ENCODE measurements around the gene LDLRAD3.
"Not testable (repeated sequence)": the region's sequence is repeated elsewhere in the genome, so short reads cannot be mapped to it uniquely, and the experiment has no call there.

The LDLRAD3 gene

GRCh38 chr11:35943713-35944502 lies at the start of gene LDLRAD3:
Gene LDLRAD3, plus strand, starts transcription at chr11:35944062. Its CDS starts 37 bp downstream, at chr11:35944099.
- peak; percentile 57 for DNase-seq

GRCh38 chr11:35897019-35897418 lies 46.8 kb upstream of the LDLRAD3 start:
- no peak for DNase-seq

GRCh38 chr11:35902961-35903360 lies 40.9 kb upstream of the LDLRAD3 start:
- DNase-seq = no peak

GRCh38 chr11:35905646-35906276 lies 38.1 kb upstream of the LDLRAD3 start:
- no peak for DNase-seq

GRCh38 chr11:35906277-35906661 lies 37.6 kb upstream of the LDLRAD3 start:
- DNase-seq = no peak

GRCh38 chr11:35906681-35907080 lies 37.2 kb upstream of the LDLRAD3 start:
- DNase-seq = no peak

- DNase-seq = peak; percentile 40
Observed at GRCh38 chr11:35907648-35908431, 36.0 kb upstream of the LDLRAD3 start.

- not testable (repeated sequence) for DNase-seq
Observed at GRCh38 chr11:35908432-35908771, 35.5 kb upstream of the LDLRAD3 start.

GRCh38 chr11:35909511-35910265 lies 34.2 kb upstream of the LDLRAD3 start:
- DNase-seq = no peak

- DNase-seq = no peak
Observed at GRCh38 chr11:35911013-35911412, 32.8 kb upstream of the LDLRAD3 start.

- DNase-seq = no peak
Observed at GRCh38 chr11:35911616-35912165, 32.2 kb upstream of the LDLRAD3 start.

GRCh38 chr11:35912436-35912835 lies 31.4 kb upstream of the LDLRAD3 start:
- DNase-seq = not testable (repeated sequence)

- DNase-seq = no peak
Observed at GRCh38 chr11:35912883-35913624, 30.8 kb upstream of the LDLRAD3 start.

- DNase-seq = no peak
Observed at GRCh38 chr11:35914816-35915215, 29.0 kb upstream of the LDLRAD3 start.

GRCh38 chr11:35916270-35916669 lies 27.6 kb upstream of the LDLRAD3 start:
- no peak for DNase-seq

GRCh38 chr11:35917676-35918075 lies 26.2 kb upstream of the LDLRAD3 start:
- no peak for DNase-seq

GRCh38 chr11:35918716-35919115 lies 25.1 kb upstream of the LDLRAD3 start:
- DNase-seq = no peak

GRCh38 chr11:35919244-35919643 lies 24.6 kb upstream of the LDLRAD3 start:
- no peak for DNase-seq

- no peak for DNase-seq
Observed at GRCh38 chr11:35923452-35923851, 20.4 kb upstream of the LDLRAD3 start.

- no peak for DNase-seq
Observed at GRCh38 chr11:35924811-35925210, 19.1 kb upstream of the LDLRAD3 start.

- no peak for DNase-seq
Observed at GRCh38 chr11:35927104-35927503, 16.8 kb upstream of the LDLRAD3 start.

GRCh38 chr11:35927682-35928081 lies 16.2 kb upstream of the LDLRAD3 start:
- no peak for DNase-seq
